SK-N-MC (cell line): ENCODE results near the gene CLEC5A.

Source experiments
- EZH2 ChIP-seq: fragments of 200-600 bp; sonication (generic); IDR thresholded peaks from one replicate; pipeline ENCODE4 v1.6.1; 2017; ENCODE audit warnings: antibody characterized with exemption
- POLR2AphosphoS5 ChIP-seq: IDR thresholded peaks from 2 replicates; pipeline ENCODE4 v1.6.1; 2012; ENCODE audit warnings: mild to moderate bottlenecking, low read depth, low read length, borderline replicate concordance

GRCh38 chr7:141930211-141930610 lies 16.6 kb downstream of the CLEC5A start:
- no peak for TF ChIP-seq POLR2AphosphoS5
- no peak for TF ChIP-seq EZH2
